DND-41 (cell line): ENCODE results near the gene CYBA.

Source experiments
- ATAC-seq: fragments of 200-7000 bp; cut with Tn5 transposase; 3 replicates; pipeline ENCODE4 v1.9.1; 2021; ENCODE audit warnings: low read depth; ENCODE audit not compliant: insufficient read depth
- DNase-seq: peaks from one replicate; pipeline ENCODE4 v3.0.0-alpha.2; 2020
- H2AFZ ChIP-seq: 2 replicates; pipeline ENCODE4 v1.6.0; 2012; ENCODE audit warnings: low read depth, low read length
- H3K27ac ChIP-seq: 2 replicates; pipeline ENCODE4 v1.5.1; 2012; ENCODE audit warnings: low read length, inconsistent platforms
- H3K27me3 ChIP-seq: fragments of 200-600 bp; sonication (generic); 2 replicates; pipeline ENCODE4 v1.6.0; 2012; ENCODE audit warnings: low read length, mild to moderate bottlenecking, inconsistent platforms; ENCODE audit not compliant: insufficient read depth, poor library complexity
- H3K36me3 ChIP-seq: 2 replicates; pipeline ENCODE4 v1.5.1; 2012; ENCODE audit warnings: low read length, inconsistent platforms; ENCODE audit not compliant: insufficient read depth
- H3K4me1 ChIP-seq: 2 replicates; pipeline ENCODE4 v1.5.1; 2012; ENCODE audit warnings: mild to moderate bottlenecking, low read length; ENCODE audit not compliant: insufficient read depth
- H3K4me2 ChIP-seq: 2 replicates; pipeline ENCODE4 v1.6.0; 2012; ENCODE audit warnings: mild to moderate bottlenecking, moderate library complexity, low read length, inconsistent platforms; ENCODE audit not compliant: insufficient read depth
- H3K4me3 ChIP-seq, 2 experiments: fragments of 200-600 bp in 1 of 2; shearing (Covaris generic) in 1 of 2; 2 replicates each; pipeline ENCODE4 v1.5.1; 2012 to 2016; ENCODE audit warnings: inconsistent platforms in 2 of 2, low read length in 2 of 2, mild to moderate bottlenecking in 2 of 2, low read depth in 1 of 2, moderate library complexity in 1 of 2
- H3K79me2 ChIP-seq: 2 replicates; pipeline ENCODE4 v1.6.0; 2012; ENCODE audit warnings: low read length, inconsistent platforms; ENCODE audit not compliant: insufficient read depth
- H3K9ac ChIP-seq: 2 replicates; pipeline ENCODE4 v1.6.0; 2012; ENCODE audit warnings: low read depth, mild to moderate bottlenecking, inconsistent platforms, low read length, moderate library complexity
- H3K9me3 ChIP-seq: 2 replicates; pipeline ENCODE4 v1.5.1; 2012; ENCODE audit warnings: low read length, moderate library complexity, mild to moderate bottlenecking, inconsistent platforms; ENCODE audit not compliant: insufficient read depth, severe bottlenecking
- H4K20me1 ChIP-seq: 2 replicates; pipeline ENCODE4 v1.6.0; 2012; ENCODE audit warnings: low read length; ENCODE audit not compliant: insufficient read depth
- EZH2 ChIP-seq: IDR thresholded peaks from 3 replicates; pipeline ENCODE4 v1.6.1; 2012; ENCODE audit warnings: borderline replicate concordance, low read depth, mild to moderate bottlenecking, moderate library complexity, low read length, inconsistent platforms; ENCODE audit not compliant: severe bottlenecking
- TF ChIP-seq, protein P1 (sequence below): IDR thresholded peaks from 2 replicates; pipeline ENCODE4 v1.5.1; 2012; ENCODE audit warnings: borderline replicate concordance, low read length, moderate library complexity, mild to moderate bottlenecking; ENCODE audit not compliant: poor library complexity, severe bottlenecking; ENCODE audit errors: extremely low read depth

The CYBA gene

GRCh38 chr16:88616736-88617135, 34.1 kb downstream of the CYBA start:
- no peak for DNase-seq
- H3K4me2 ChIP-seq = no peak overlapping the region
- H3K27ac ChIP-seq = no peak overlapping the region
- no peak overlapping the region for H2AFZ ChIP-seq
- no peak overlapping the region for H3K4me3 ChIP-seq
- H3K36me3 ChIP-seq = peaks cover 84% of the 10 kb centered on the region
- ATAC-seq = no peak
- H3K4me1 ChIP-seq = no peaks in the 10 kb centered on the region
- H3K9me3 ChIP-seq = no peaks in the 10 kb centered on the region
- peaks cover 68% of the 10 kb centered on the region for H3K79me2 ChIP-seq
- no peaks in the 10 kb centered on the region for H3K27me3 ChIP-seq
- peaks cover 64% of the 10 kb centered on the region for H4K20me1 ChIP-seq
- no peak for TF ChIP-seq EZH2
- TF ChIP-seq, protein P1, sequence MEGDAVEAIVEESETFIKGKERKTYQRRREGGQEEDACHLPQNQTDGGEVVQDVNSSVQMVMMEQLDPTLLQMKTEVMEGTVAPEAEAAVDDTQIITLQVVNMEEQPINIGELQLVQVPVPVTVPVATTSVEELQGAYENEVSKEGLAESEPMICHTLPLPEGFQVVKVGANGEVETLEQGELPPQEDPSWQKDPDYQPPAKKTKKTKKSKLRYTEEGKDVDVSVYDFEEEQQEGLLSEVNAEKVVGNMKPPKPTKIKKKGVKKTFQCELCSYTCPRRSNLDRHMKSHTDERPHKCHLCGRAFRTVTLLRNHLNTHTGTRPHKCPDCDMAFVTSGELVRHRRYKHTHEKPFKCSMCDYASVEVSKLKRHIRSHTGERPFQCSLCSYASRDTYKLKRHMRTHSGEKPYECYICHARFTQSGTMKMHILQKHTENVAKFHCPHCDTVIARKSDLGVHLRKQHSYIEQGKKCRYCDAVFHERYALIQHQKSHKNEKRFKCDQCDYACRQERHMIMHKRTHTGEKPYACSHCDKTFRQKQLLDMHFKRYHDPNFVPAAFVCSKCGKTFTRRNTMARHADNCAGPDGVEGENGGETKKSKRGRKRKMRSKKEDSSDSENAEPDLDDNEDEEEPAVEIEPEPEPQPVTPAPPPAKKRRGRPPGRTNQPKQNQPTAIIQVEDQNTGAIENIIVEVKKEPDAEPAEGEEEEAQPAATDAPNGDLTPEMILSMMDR = no peak
- H3K9ac ChIP-seq = no peak overlapping the region

DNA sequence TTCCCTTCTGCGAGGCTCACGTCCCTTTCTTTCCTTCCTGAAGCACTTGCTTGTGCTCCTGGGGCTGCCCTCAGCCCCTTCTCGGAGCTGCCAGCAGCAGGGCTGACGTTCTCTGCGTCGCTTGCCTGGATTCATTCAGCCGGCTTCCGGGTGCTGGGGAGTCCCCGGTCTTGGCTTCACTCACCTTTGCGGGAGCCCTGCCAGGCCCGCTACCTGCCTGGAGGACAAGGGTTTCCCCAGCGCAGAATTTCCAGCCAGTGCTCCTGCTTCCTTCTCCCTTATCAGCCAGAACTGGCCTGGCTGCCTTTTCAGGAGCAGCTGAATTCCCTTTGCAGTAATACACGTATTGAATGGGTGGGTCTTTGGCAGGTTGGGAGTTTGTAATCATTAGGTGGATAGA, 34.5 kb downstream of the CYBA start:
- no peaks in the 10 kb centered on the region for H3K27me3 ChIP-seq
- H2AFZ ChIP-seq = no peak overlapping the region
- ATAC-seq = no peak
- H3K9ac ChIP-seq = no peak overlapping the region
- no peak overlapping the region for H3K27ac ChIP-seq
- no peaks in the 10 kb centered on the region for H3K9me3 ChIP-seq
- H3K79me2 ChIP-seq = peaks cover 71% of the 10 kb centered on the region
- peaks cover 85% of the 10 kb centered on the region for H3K36me3 ChIP-seq
- no peak overlapping the region for H3K4me2 ChIP-seq
- H4K20me1 ChIP-seq = peaks cover 68% of the 10 kb centered on the region
- TF ChIP-seq, protein P1 = no peak
- TF ChIP-seq EZH2 = no peak
- DNase-seq = no peak
- H3K4me3 ChIP-seq = no peak overlapping the region
- no peaks in the 10 kb centered on the region for H3K4me1 ChIP-seq

GRCh38 chr16:88614818-88615580, 35.9 kb downstream of the CYBA start:
- H3K4me2 ChIP-seq = no peak overlapping the region

More at GRCh38 chr16:88614818-88615580, 35.9 kb downstream of the CYBA start:
- Histone ChIP-seq H3K27me3 (no peaks in the 10 kb centered on the region), H3K79me2 (peaks cover 70% of the 10 kb centered on the region), H3K4me3 (no peak overlapping the region), H4K20me1 (peaks cover 73% of the 10 kb centered on the region), H3K9ac (no peak overlapping the region), H3K27ac (no peak overlapping the region), H3K9me3 (no peaks in the 10 kb centered on the region), H2AFZ (no peak overlapping the region), H3K4me1 (no peaks in the 10 kb centered on the region), H3K36me3 (peaks cover 95% of the 10 kb centered on the region)
- ATAC-seq = no peak
- TF ChIP-seq EZH2 = no peak
- TF ChIP-seq, protein P1 = no peak
- no peak for DNase-seq
